ENCODE measurements around the gene RAMP3.

GRCh38 chr7:45163692-45164052, 6.1 kb downstream of the RAMP3 start:
- no peak for TF ChIP-seq CTCF (optimal IDR thresholded peaks at IDR 0.05 in 1 of 3, IDR thresholded peaks at IDR 0.05 in 1 of 3, conservative IDR thresholded peaks at IDR 0.05 in 1 of 3; ENCODE audit: extremely low read depth in 1 of 3, insufficient read depth in 2 of 3, low read length in 3 of 3)
- TF ChIP-seq EZH2 (IDR thresholded peaks at IDR 0.05; ENCODE audit: low read length): no peak

Data from keratinocyte (primary cell).